Measurements from ENCODE around the gene SEZ6L2.

The SEZ6L2 gene

GRCh38 chr16:29825145-29826044 is 74.0 kb downstream of the SEZ6L2 start:
- DNase-seq (ENCODE audit: low read depth, low spot score) = no peak

- no peak for DNase-seq (ENCODE audit: low read depth, low spot score)
Observed at GRCh38 chr16:29824589-29825144, 74.7 kb downstream of the SEZ6L2 start.

- no peak for DNase-seq (ENCODE audit: low read depth, low spot score)
Observed at GRCh38 chr16:29821643-29822115, 77.7 kb downstream of the SEZ6L2 start.

Measured in smooth muscle cell of the brain vasculature (primary cell).